HCT116 (cell line): ENCODE data around the gene POLE.

Experiments
- RAD21 ChIP-seq: IDR thresholded peaks from 2 replicates; pipeline ENCODE4 v1.6.1; 2012; ENCODE audit warnings: low read depth, mild to moderate bottlenecking
- ZNF274 ChIP-seq: fragments of 200-500 bp; sonication (Bioruptor generic); IDR thresholded peaks from 2 replicates; pipeline ENCODE4 v1.6.1; 2014; ENCODE audit warnings: mild to moderate bottlenecking, low read depth, low read length, inconsistent platforms
- TF ChIP-seq, protein P1 (sequence below), 3 experiments: fragments of 200-600 bp in 1 of 3; sonication (generic) in 1 of 3; IDR thresholded peaks in 2 of 3; conservative IDR thresholded peaks in 1 of 3; 2 replicates each; pipeline ENCODE4 v1.5.1; 2012 to 2017; ENCODE audit warnings: low read depth in 2 of 3, low read length in 2 of 3, antibody characterized with exemption in 1 of 3, borderline replicate concordance in 1 of 3, control low read depth in 1 of 3, mild to moderate bottlenecking in 1 of 3, mixed read lengths in 1 of 3, mixed run types in 1 of 3, moderate library complexity in 1 of 3; ENCODE audit not compliant: insufficient read depth in 1 of 3

DNA sequence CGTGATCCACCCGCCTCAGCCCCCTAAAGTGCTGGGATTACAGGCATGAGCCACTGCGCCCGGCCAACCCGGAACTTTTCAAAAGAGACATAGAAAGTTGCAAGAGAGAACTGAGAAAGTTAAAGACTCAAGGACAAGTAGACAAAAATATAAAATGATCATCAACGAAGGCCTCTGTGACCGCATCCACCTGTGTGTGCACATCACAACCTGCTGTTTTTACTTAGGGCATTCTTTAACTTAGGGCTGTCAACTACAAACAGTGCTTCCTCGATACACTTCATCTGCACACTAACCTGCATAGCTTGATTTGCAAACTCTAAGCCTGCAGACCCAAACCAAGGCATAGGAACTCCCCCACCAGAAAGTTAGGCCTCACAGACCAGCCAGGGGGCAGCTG lies 53.7 kb downstream of the POLE start:
- TF ChIP-seq, protein P1, sequence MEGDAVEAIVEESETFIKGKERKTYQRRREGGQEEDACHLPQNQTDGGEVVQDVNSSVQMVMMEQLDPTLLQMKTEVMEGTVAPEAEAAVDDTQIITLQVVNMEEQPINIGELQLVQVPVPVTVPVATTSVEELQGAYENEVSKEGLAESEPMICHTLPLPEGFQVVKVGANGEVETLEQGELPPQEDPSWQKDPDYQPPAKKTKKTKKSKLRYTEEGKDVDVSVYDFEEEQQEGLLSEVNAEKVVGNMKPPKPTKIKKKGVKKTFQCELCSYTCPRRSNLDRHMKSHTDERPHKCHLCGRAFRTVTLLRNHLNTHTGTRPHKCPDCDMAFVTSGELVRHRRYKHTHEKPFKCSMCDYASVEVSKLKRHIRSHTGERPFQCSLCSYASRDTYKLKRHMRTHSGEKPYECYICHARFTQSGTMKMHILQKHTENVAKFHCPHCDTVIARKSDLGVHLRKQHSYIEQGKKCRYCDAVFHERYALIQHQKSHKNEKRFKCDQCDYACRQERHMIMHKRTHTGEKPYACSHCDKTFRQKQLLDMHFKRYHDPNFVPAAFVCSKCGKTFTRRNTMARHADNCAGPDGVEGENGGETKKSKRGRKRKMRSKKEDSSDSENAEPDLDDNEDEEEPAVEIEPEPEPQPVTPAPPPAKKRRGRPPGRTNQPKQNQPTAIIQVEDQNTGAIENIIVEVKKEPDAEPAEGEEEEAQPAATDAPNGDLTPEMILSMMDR (IDR thresholded peaks at IDR 0.05 in 2 of 3, conservative IDR thresholded peaks at IDR 0.05 in 1 of 3; ENCODE audit: borderline replicate concordance in 1 of 3, insufficient read depth in 1 of 3, low read depth in 2 of 3, low read length in 2 of 3) = no peak
- no peak for TF ChIP-seq RAD21
- no peak for TF ChIP-seq ZNF274
